Activated effector memory CD4-positive, alpha-beta T cell treated with Interleukin-2 at 50 U/mL for 16 hours (primary cell): ENCODE measurements around the gene PRKAB1.

ENCODE experiments used
- DNase-seq: peaks from one replicate; pipeline ENCODE4 v3.0.0-alpha.2; 2020

Gene PRKAB1

DNA sequence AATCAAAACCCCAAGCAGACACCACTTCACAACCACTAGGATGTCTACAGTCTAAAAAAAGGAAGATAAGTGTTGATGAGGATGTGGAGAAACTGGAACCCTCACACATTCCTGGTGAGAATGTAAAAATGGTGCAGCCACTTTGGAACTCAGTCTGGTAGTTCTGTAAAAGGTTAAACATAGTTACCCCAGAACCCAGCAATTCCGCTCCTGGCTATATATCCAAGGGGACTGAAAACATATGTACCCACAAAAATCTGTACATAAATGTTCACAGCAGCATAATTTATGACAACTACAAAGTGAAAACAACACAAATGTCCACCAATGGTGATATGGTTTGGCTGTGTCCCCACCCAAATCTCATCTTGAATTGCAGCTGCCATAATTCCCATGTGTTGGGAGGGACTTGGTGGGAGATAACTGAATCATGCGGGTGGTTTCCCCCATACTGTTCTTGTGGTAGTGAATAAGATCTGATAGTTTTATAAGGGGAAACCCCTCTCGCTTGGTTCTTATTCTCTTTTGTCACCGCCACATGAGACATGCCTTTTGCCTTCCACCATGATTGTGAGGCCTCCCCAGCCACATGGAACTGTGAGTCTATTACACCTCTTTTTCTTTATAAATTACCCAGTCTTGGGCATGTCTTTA lies 46.8 kb downstream of the PRKAB1 start:
- DNase-seq: no peak

DNA sequence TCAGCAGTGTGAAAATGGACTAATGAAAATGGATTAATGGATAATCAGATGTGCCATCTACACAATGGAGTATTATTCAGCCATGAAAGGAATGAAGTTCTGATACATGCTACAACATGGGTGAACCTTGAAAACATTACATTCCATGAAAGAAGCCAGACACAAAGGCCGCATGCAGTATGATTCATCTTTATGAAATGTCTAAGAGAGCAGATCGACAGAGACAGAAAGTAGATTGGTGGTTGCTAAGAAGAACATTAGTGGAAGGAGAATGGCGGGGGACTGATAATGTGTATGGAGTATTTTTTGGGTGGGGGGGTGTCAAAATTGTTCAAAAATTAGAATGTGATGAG lies 47.3 kb downstream of the PRKAB1 start:
- DNase-seq: no peak

GRCh38 chr12:119718141-119718540 lies 50.2 kb downstream of the PRKAB1 start:
- DNase-seq: no peak

- no peak for DNase-seq
Measured at GRCh38 chr12:119720349-119720748, 52.4 kb downstream of the PRKAB1 start.

GRCh38 chr12:119721306-119721705 lies 53.4 kb downstream of the PRKAB1 start:
- no peak for DNase-seq

DNA sequence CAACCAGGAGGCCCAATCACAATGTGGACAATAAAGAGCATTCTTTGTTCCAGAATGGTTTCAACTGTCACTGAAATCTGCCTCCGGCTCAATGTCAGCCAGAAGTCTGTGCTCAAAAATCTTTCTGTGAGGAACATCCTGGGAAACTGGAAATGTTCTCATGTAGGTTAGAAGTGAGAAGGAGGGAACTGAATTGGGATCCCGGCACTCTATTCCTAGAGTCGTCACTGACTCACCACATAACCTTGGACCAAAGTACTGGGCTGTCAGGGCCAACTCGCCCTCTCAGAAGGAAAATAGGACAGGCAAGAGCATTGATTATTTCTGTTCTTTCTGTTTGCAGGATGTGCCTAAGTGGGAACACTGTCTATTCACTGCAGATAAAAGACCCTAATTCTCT lies 57.6 kb downstream of the PRKAB1 start:
- no peak for DNase-seq

GRCh38 chr12:119727600-119728443 lies 59.9 kb downstream of the PRKAB1 start:
- no peak for DNase-seq

DNA sequence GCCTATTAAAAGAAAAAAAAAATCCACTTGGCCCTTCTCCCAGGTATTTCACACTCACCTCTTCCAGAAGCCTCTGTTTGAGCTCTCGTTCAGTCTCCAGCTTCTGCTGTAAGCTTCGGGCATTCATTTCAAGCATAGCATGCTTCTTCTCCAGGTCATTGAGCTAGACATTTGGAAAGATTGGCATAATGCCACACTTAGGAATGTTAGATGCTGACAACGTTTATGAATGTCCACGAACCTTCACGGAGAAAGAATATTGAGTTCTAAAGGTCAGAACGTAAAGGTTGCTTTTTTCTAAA lies 60.5 kb downstream of the PRKAB1 start:
- no peak for DNase-seq

GRCh38 chr12:119729871-119730270 lies 61.9 kb downstream of the PRKAB1 start:
- DNase-seq: no peak

- DNase-seq: no peak
Measured at GRCh38 chr12:119730381-119730780, 62.4 kb downstream of the PRKAB1 start.
